ENCODE measurements around the gene CNIH3. TPM values are rescaled to one million over a fixed set of nuclear protein-coding genes. Genes with fewer than 3 reads are reported as not detected.

The CNIH3 gene
- polyA plus RNA-seq, 1 donor (not counting 4 experiments of a cell fraction or from before 2014, with no cell fraction given): 0.81 TPM

DNA sequence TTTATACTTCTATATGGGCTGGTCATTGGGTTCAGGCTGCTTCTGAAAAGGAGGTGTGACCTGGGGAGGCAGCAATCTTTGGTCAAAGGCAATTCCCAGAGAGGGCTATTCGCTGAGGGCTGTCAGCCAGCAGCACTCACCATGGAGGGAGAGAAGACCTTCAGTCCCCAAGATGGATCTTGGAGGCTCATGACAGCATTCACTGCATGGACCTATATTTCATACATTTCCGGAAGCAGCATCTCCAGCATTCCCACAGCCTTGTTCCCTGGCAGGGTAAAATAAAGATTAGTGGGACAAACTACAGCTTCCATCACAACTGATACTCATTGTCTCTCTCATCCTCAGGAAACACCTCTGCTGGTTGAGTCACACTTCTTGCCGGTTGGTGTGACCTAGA, 146.6 kb downstream of the CNIH3 start:
- Histone ChIP-seq H3K79me2 (ENCODE audit: control insufficient read depth, insufficient read depth, low read length) (no peaks in the 10 kb centered on the region), H2AFZ (ENCODE audit: control insufficient read depth, low read length) (no peak overlapping the region), H4K20me1 (ENCODE audit: control insufficient read depth, extremely low read depth, insufficient read depth, low read length) (no peaks in the 10 kb centered on the region), H3K4me3 (ENCODE audit: control insufficient read depth in 2 of 3, extremely low read depth in 1 of 3, insufficient read depth in 2 of 3, low read depth in 1 of 3, low read length in 3 of 3) (no peak overlapping the region), H3K9ac (ENCODE audit: control insufficient read depth, extremely low read depth, insufficient read depth, low read length) (no peak overlapping the region), H3K27me3 (ENCODE audit: control insufficient read depth, extremely low read depth, insufficient read depth, low read length) (peaks cover 3% of the 10 kb centered on the region), H3K9me3 (ENCODE audit: control insufficient read depth, low read depth, low read length) (no peaks in the 10 kb centered on the region), H3K9me1 (ENCODE audit: control insufficient read depth, extremely low read depth, insufficient read depth, low read length) (no peaks in the 10 kb centered on the region), H3K27ac (ENCODE audit: control insufficient read depth, insufficient read depth, low read length) (no peak overlapping the region), H3K36me3 (ENCODE audit: control insufficient read depth in 2 of 2, extremely low read depth in 1 of 2, insufficient read depth in 2 of 2, low read length in 2 of 2) (no peaks in the 10 kb centered on the region), H3K4me1 (ENCODE audit: control insufficient read depth, extremely low read depth, insufficient read depth, low read length) (no peaks in the 10 kb centered on the region), H3K4me2 (ENCODE audit: control insufficient read depth, extremely low read depth, insufficient read depth, low read depth, low read length) (no peak overlapping the region)
- TF ChIP-seq EZH2 (IDR thresholded peaks at IDR 0.05; ENCODE audit: low read length): no peak
- TF ChIP-seq, protein P1, sequence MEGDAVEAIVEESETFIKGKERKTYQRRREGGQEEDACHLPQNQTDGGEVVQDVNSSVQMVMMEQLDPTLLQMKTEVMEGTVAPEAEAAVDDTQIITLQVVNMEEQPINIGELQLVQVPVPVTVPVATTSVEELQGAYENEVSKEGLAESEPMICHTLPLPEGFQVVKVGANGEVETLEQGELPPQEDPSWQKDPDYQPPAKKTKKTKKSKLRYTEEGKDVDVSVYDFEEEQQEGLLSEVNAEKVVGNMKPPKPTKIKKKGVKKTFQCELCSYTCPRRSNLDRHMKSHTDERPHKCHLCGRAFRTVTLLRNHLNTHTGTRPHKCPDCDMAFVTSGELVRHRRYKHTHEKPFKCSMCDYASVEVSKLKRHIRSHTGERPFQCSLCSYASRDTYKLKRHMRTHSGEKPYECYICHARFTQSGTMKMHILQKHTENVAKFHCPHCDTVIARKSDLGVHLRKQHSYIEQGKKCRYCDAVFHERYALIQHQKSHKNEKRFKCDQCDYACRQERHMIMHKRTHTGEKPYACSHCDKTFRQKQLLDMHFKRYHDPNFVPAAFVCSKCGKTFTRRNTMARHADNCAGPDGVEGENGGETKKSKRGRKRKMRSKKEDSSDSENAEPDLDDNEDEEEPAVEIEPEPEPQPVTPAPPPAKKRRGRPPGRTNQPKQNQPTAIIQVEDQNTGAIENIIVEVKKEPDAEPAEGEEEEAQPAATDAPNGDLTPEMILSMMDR (optimal IDR thresholded peaks at IDR 0.05 in 1 of 3, IDR thresholded peaks at IDR 0.05 in 1 of 3, conservative IDR thresholded peaks at IDR 0.05 in 1 of 3; ENCODE audit: extremely low read depth in 1 of 3, insufficient read depth in 2 of 3, low read length in 3 of 3): no peak
- DNase-seq (ENCODE audit: low read depth, low spot score) (no peak), FAIRE-seq (no peak)
- dilution Hi-C loops (cut with MboI; ENCODE audit: extremely low pct_ligation_motif_present, low sequenced_read_pairs): no loop called here

- no peaks in the 10 kb centered on the region for H3K36me3 ChIP-seq (ENCODE audit: control insufficient read depth in 2 of 2, extremely low read depth in 1 of 2, insufficient read depth in 2 of 2, low read length in 2 of 2)
- no peak for TF ChIP-seq EZH2 (IDR thresholded peaks at IDR 0.05; ENCODE audit: low read length)
- TF ChIP-seq, protein P1 (optimal IDR thresholded peaks at IDR 0.05 in 1 of 3, IDR thresholded peaks at IDR 0.05 in 1 of 3, conservative IDR thresholded peaks at IDR 0.05 in 1 of 3; ENCODE audit: extremely low read depth in 1 of 3, insufficient read depth in 2 of 3, low read length in 3 of 3): no peak
- H3K4me2 ChIP-seq (ENCODE audit: control insufficient read depth, extremely low read depth, insufficient read depth, low read depth, low read length): no peak overlapping the region
- no peaks in the 10 kb centered on the region for H3K9me3 ChIP-seq (ENCODE audit: control insufficient read depth, low read depth, low read length)
- no peak overlapping the region for H3K27ac ChIP-seq (ENCODE audit: control insufficient read depth, insufficient read depth, low read length)
- dilution Hi-C loops (cut with MboI; ENCODE audit: extremely low pct_ligation_motif_present, low sequenced_read_pairs): no loop called here
- FAIRE-seq (no peak), DNase-seq (ENCODE audit: low read depth, low spot score) (no peak)
- no peaks in the 10 kb centered on the region for H4K20me1 ChIP-seq (ENCODE audit: control insufficient read depth, extremely low read depth, insufficient read depth, low read length)
- H3K9me1 ChIP-seq (ENCODE audit: control insufficient read depth, extremely low read depth, insufficient read depth, low read length): no peaks in the 10 kb centered on the region
- no peak overlapping the region for H3K4me3 ChIP-seq (ENCODE audit: control insufficient read depth in 2 of 3, extremely low read depth in 1 of 3, insufficient read depth in 2 of 3, low read depth in 1 of 3, low read length in 3 of 3)
- no peak overlapping the region for H2AFZ ChIP-seq (ENCODE audit: control insufficient read depth, low read length)
- H3K27me3 ChIP-seq (ENCODE audit: control insufficient read depth, extremely low read depth, insufficient read depth, low read length): peaks cover 5% of the 10 kb centered on the region
- H3K9ac ChIP-seq (ENCODE audit: control insufficient read depth, extremely low read depth, insufficient read depth, low read length): no peak overlapping the region
- H3K4me1 ChIP-seq (ENCODE audit: control insufficient read depth, extremely low read depth, insufficient read depth, low read length): no peaks in the 10 kb centered on the region
- H3K79me2 ChIP-seq (ENCODE audit: control insufficient read depth, insufficient read depth, low read length): no peaks in the 10 kb centered on the region
Observed at GRCh38 chr1:224763126-224763775, 147.1 kb downstream of the CNIH3 start.

Measured in keratinocyte (primary cell).